Neural cell (in vitro differentiated cells): ENCODE data around the gene ZNF281. TPM values are rescaled to one million over a fixed set of nuclear protein-coding genes. Genes with fewer than 3 reads are reported as not detected.
"Not testable (repeated sequence)": the region's sequence is repeated elsewhere in the genome, so short reads cannot be mapped to it uniquely, and the experiment has no call there.

Experiments used
- H2AFZ ChIP-seq: fragments of 200-600, 300-800 bp; sonication (generic), shearing (Covaris generic); 2 replicates; pipeline ENCODE4 v1.6.0; 2014; ENCODE audit warnings: low read depth, mild to moderate bottlenecking, antibody characterized with exemption, low read length, moderate library complexity
- H3F3A ChIP-seq: fragments of 200-600 bp; shearing (Covaris generic); 2 replicates; pipeline ENCODE4 v1.6.1; 2016; ENCODE audit warnings: mild to moderate bottlenecking, moderate library complexity, mixed read lengths, antibody characterized with exemption, low read length; ENCODE audit not compliant: insufficient read depth, poor library complexity, severe bottlenecking
- H3K27ac ChIP-seq: fragments of 200-600, 300-800 bp; sonication (generic), shearing (Covaris generic); 2 replicates; pipeline ENCODE4 v1.5.1; 2014; ENCODE audit warnings: mild to moderate bottlenecking, low read length, moderate library complexity
- H3K27me3 ChIP-seq: fragments of 300-800, 200-600 bp; sonication (generic), shearing (Covaris generic); 2 replicates; pipeline ENCODE4 v1.6.0; 2014; ENCODE audit warnings: mild to moderate bottlenecking, low read depth, low read length, moderate library complexity; ENCODE audit not compliant: insufficient read depth
- H3K36me3 ChIP-seq: fragments of 300-800, 200-600 bp; sonication (generic), shearing (Covaris generic); 2 replicates; pipeline ENCODE4 v1.5.1; 2014; ENCODE audit warnings: mild to moderate bottlenecking, antibody characterized with exemption, low read length, moderate library complexity; ENCODE audit not compliant: insufficient read depth
- H3K4me2 ChIP-seq: fragments of 300-800, 200-600 bp; sonication (generic), shearing (Covaris generic); 2 replicates; pipeline ENCODE4 v1.6.0; 2014; ENCODE audit warnings: mild to moderate bottlenecking, low read length
- H3K4me3 ChIP-seq: fragments of 300-800, 200-600 bp; sonication (generic), shearing (Covaris generic); 2 replicates; pipeline ENCODE4 v1.5.1; 2014; ENCODE audit warnings: mild to moderate bottlenecking, low read length, moderate library complexity
- H3K79me2 ChIP-seq: fragments of 200-600 bp; shearing (Covaris generic); replicated peaks from 2 replicates; pipeline ENCODE4 v1.6.0; 2014; ENCODE audit warnings: mild to moderate bottlenecking, low read length, moderate library complexity; ENCODE audit not compliant: insufficient read depth
- H3K9ac ChIP-seq: fragments of 300-800, 200-600 bp; sonication (generic), shearing (Covaris generic); 2 replicates; pipeline ENCODE4 v1.6.1; 2016; ENCODE audit warnings: mild to moderate bottlenecking, low read length, mixed read lengths
- H3K9me2 ChIP-seq: fragments of 200-600 bp; shearing (Covaris generic); 2 replicates; pipeline ENCODE4 v1.6.1; 2016; ENCODE audit warnings: mild to moderate bottlenecking, low read length, mixed read lengths; ENCODE audit not compliant: insufficient read depth
- H3K9me3 ChIP-seq: fragments of 200-600, 300-800 bp; sonication (generic), shearing (Covaris generic); 2 replicates; pipeline ENCODE4 v1.6.1; 2016; ENCODE audit warnings: mild to moderate bottlenecking, mixed run types, low read length, moderate library complexity, mixed read lengths
- H4K20me1 ChIP-seq: fragments of 200-600 bp; shearing (Covaris generic); 2 replicates; pipeline ENCODE4 v1.6.1; 2016; ENCODE audit warnings: mild to moderate bottlenecking, mixed run types; ENCODE audit not compliant: insufficient read depth
- CTCF ChIP-seq: fragments of 450-650 bp; IDR thresholded peaks from 2 replicates; pipeline ENCODE4 v1.5.1; 2014; ENCODE audit warnings: antibody characterized with exemption, mild to moderate bottlenecking, moderate library complexity; ENCODE audit not compliant: poor library complexity, severe bottlenecking
- EP300 ChIP-seq: fragments of 450-650 bp; conservative IDR thresholded peaks from 2 replicates; pipeline ENCODE4 v1.6.1; 2014; ENCODE audit warnings: antibody characterized with exemption, mild to moderate bottlenecking, moderate library complexity; ENCODE audit not compliant: poor library complexity, severe bottlenecking
- EZH2 ChIP-seq: fragments of 200-600, 300-800 bp; shearing (Covaris generic), sonication (generic); IDR thresholded peaks from 2 replicates; pipeline ENCODE4 v1.6.1; 2014; ENCODE audit warnings: antibody characterized with exemption, low read length, borderline replicate concordance, mild to moderate bottlenecking; ENCODE audit not compliant: insufficient read depth, poor library complexity, severe bottlenecking
- MXI1 ChIP-seq: fragments of 450-650 bp; conservative IDR thresholded peaks from 2 replicates; pipeline ENCODE4 v1.6.1; 2014; ENCODE audit warnings: antibody characterized with exemption, mild to moderate bottlenecking; ENCODE audit not compliant: poor library complexity, severe bottlenecking
- POLR2AphosphoS5 ChIP-seq: IDR thresholded peaks from 2 replicates; pipeline ENCODE4 v1.6.1; 2012
- RAD21 ChIP-seq: fragments of 450-650 bp; conservative IDR thresholded peaks from 2 replicates; pipeline ENCODE4 v1.6.1; 2014; ENCODE audit warnings: antibody characterized with exemption, mild to moderate bottlenecking, moderate library complexity
- REST ChIP-seq: IDR thresholded peaks from 2 replicates; pipeline ENCODE4 v1.6.1; 2012; ENCODE audit warnings: borderline replicate concordance
- SMC3 ChIP-seq: fragments of 450-650 bp; conservative IDR thresholded peaks from 2 replicates; pipeline ENCODE4 v1.6.1; 2014; ENCODE audit warnings: antibody characterized with exemption, mild to moderate bottlenecking, moderate library complexity; ENCODE audit not compliant: poor library complexity
- TAF1 ChIP-seq: IDR thresholded peaks from 2 replicates; pipeline ENCODE4 v1.6.1; 2012; ENCODE audit warnings: low read depth
- polyA plus RNA-seq: library from polyadenylated mRNA; depleted of rRNA; stranded (reverse); fragments of >200 nt; gene quantifications from 2 replicates; pipeline ENCODE4 v1.2.3, GENCODE V29; 2014

ZNF281 gene
- polyA plus RNA-seq, 1 donor from 2014 or later, result 23.9 TPM

- no peak overlapping the region for H3K4me3 ChIP-seq
- no peak overlapping the region for H3K27ac ChIP-seq
- no peak overlapping the region for H3K4me2 ChIP-seq
- H3K36me3 ChIP-seq, result no peaks in the 10 kb centered on the region
- H3K79me2 ChIP-seq, result no peaks in the 10 kb centered on the region
- TF ChIP-seq POLR2AphosphoS5 (no peak), REST (no peak), MXI1 (no peak), CTCF (no peak), SMC3 (no peak), EP300 (no peak), RAD21 (no peak), EZH2 (no peak), TAF1 (no peak)
- H3K9ac ChIP-seq, result no peak overlapping the region
- no peak overlapping the region for H2AFZ ChIP-seq
- no peaks in the 10 kb centered on the region for H3K9me2 ChIP-seq
- H4K20me1 ChIP-seq, result no peaks in the 10 kb centered on the region
- H3K27me3 ChIP-seq, result no peaks in the 10 kb centered on the region
- no peaks in the 10 kb centered on the region for H3K9me3 ChIP-seq
- no peaks in the 10 kb centered on the region for H3F3A ChIP-seq
Measured at GRCh38 chr1:200414657-200415056, 4.8 kb upstream of the ZNF281 start.

- not testable (repeated sequence) for H3K9me2 ChIP-seq, H3K27me3 ChIP-seq, H3K79me2 ChIP-seq, H3K9ac ChIP-seq, H2AFZ ChIP-seq, H3F3A ChIP-seq, H3K4me3 ChIP-seq, H3K27ac ChIP-seq, H3K9me3 ChIP-seq, H3K4me2 ChIP-seq, H3K36me3 ChIP-seq, H4K20me1 ChIP-seq
Measured at GRCh38 chr1:200413766-200414165, 3.9 kb upstream of the ZNF281 start.
